Measurements from ENCODE around the gene CTNS.

DNA sequence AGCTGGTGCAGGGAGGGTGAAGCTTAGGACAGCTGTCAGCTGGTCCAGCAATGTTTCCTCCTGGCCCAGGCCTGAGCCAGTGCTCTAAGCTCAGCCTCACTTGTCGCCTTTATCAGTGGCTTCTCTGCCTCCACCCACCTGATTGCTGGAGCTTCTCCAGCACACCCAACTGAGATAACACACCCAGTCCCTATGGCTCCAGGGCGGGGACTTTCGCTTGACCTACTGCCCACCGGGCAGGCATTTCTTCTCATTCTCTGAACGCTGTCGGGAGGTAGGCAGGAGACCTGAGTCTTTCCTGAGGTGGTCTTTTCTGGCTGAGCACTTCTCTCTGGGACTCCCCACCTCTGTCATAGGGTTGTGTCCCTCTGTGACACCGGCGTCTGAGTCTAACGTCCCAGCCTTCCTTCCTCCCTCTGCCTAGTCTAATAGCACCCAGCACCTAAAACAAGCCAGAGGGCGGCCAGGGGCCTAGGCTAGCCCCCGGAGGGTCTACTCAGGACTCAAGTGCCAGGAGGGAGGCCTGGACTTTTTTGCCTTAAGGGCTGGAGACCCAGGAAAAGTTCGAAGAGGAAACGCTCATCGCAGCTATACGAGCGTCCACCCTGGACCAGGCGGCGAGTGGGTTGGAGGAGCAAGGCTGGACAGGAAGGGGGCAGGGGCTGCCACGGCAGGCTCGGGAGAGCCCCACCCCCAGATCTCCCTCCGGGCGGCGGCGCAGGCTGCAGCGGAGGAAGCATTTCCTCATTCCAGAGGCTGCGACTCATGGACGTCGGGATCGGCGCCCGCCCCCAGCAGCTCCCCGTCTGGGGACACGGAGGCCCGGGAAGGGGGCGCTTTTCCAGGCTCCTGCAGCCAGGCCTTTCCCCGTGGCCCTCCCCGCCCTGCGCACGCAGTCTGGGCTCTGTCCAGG lies 31.1 kb downstream of the CTNS start:
- TF ChIP-seq, protein P1, sequence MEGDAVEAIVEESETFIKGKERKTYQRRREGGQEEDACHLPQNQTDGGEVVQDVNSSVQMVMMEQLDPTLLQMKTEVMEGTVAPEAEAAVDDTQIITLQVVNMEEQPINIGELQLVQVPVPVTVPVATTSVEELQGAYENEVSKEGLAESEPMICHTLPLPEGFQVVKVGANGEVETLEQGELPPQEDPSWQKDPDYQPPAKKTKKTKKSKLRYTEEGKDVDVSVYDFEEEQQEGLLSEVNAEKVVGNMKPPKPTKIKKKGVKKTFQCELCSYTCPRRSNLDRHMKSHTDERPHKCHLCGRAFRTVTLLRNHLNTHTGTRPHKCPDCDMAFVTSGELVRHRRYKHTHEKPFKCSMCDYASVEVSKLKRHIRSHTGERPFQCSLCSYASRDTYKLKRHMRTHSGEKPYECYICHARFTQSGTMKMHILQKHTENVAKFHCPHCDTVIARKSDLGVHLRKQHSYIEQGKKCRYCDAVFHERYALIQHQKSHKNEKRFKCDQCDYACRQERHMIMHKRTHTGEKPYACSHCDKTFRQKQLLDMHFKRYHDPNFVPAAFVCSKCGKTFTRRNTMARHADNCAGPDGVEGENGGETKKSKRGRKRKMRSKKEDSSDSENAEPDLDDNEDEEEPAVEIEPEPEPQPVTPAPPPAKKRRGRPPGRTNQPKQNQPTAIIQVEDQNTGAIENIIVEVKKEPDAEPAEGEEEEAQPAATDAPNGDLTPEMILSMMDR (IDR thresholded peaks at IDR 0.05) = no peak
- no peak for TF ChIP-seq POLR2A (IDR thresholded peaks at IDR 0.05)
